SHP77 (cell line): ENCODE measurements around the gene CXXC5.
"Not testable (repeated sequence)": the region's sequence is repeated elsewhere in the genome, so short reads cannot be mapped to it uniquely, and the experiment has no call there.

ENCODE experiments used
- DNase-seq, 2 experiments: peaks; one replicate each; lab custom pipeline; 2025; lab: John Stamatoyannopoulos, UW

CXXC5 gene

GRCh38 chr5:139648205-139649081 lies at the start of gene CXXC5:
TSS of gene CXXC5 (plus strand) at chr5:139648349. CDS start at chr5:139680524, 32,175 bp downstream.
- peak; percentile 80 to 90 for DNase-seq

- DNase-seq, result not testable (repeated sequence)
Measured at GRCh38 chr5:139598601-139598965, 49.6 kb upstream of the CXXC5 start.

GRCh38 chr5:139600336-139600949 lies 47.7 kb upstream of the CXXC5 start:
- DNase-seq, result no peak

GRCh38 chr5:139601429-139601828 lies 46.7 kb upstream of the CXXC5 start:
- DNase-seq, result no peak

- not testable (repeated sequence) for DNase-seq
Measured at GRCh38 chr5:139601948-139602347, 46.2 kb upstream of the CXXC5 start.

- no peak for DNase-seq
Measured at GRCh38 chr5:139605887-139606286, 42.3 kb upstream of the CXXC5 start.

GRCh38 chr5:139611703-139612584 lies 36.2 kb upstream of the CXXC5 start:
- DNase-seq, result no peak

GRCh38 chr5:139619861-139620260 lies 28.3 kb upstream of the CXXC5 start:
- DNase-seq, result no peak

- not testable (repeated sequence) for DNase-seq
Measured at GRCh38 chr5:139625398-139625797, 22.8 kb upstream of the CXXC5 start.

- no peak for DNase-seq
Measured at GRCh38 chr5:139630855-139631254, 17.3 kb upstream of the CXXC5 start.

- DNase-seq, result no peak
Measured at GRCh38 chr5:139631520-139632165, 16.5 kb upstream of the CXXC5 start.

- DNase-seq, result peak; percentile 83 to 84
Measured at GRCh38 chr5:139633295-139634027, 14.7 kb upstream of the CXXC5 start.

GRCh38 chr5:139634028-139634325 lies 14.2 kb upstream of the CXXC5 start:
- DNase-seq, result no peak

- no peak for DNase-seq
Measured at GRCh38 chr5:139634541-139634940, 13.6 kb upstream of the CXXC5 start.

- no peak for DNase-seq
Measured at GRCh38 chr5:139635191-139635590, 13.0 kb upstream of the CXXC5 start.

GRCh38 chr5:139635606-139636206 lies 12.4 kb upstream of the CXXC5 start:
- DNase-seq, result peak; percentile 96 to 97

GRCh38 chr5:139636207-139636792 lies 11.8 kb upstream of the CXXC5 start:
- peak; percentile 57 to 76 for DNase-seq

- DNase-seq, result peak in 1 of 2 experiments; percentile 51
Measured at GRCh38 chr5:139636975-139637408, 11.2 kb upstream of the CXXC5 start.

GRCh38 chr5:139637438-139638089 lies 10.6 kb upstream of the CXXC5 start:
- peak; percentile 75 to 89 for DNase-seq
